GM12874 (cell line): ENCODE data around the gene EXOC4.
A peak's percentile ranks its signal among the peaks of the same experiment; 100 is the strongest.

ENCODE experiments used
- TF ChIP-seq, protein P1 (sequence below): IDR thresholded peaks from 2 replicates; pipeline ENCODE4 v1.5.1; 2011; ENCODE audit warnings: low read depth, mild to moderate bottlenecking, control low read depth, low read length, moderate library complexity; ENCODE audit not compliant: insufficient read depth

EXOC4 gene

GRCh38 chr7:133320891-133321290, 68.0 kb downstream of the EXOC4 start:
- TF ChIP-seq, protein P1, sequence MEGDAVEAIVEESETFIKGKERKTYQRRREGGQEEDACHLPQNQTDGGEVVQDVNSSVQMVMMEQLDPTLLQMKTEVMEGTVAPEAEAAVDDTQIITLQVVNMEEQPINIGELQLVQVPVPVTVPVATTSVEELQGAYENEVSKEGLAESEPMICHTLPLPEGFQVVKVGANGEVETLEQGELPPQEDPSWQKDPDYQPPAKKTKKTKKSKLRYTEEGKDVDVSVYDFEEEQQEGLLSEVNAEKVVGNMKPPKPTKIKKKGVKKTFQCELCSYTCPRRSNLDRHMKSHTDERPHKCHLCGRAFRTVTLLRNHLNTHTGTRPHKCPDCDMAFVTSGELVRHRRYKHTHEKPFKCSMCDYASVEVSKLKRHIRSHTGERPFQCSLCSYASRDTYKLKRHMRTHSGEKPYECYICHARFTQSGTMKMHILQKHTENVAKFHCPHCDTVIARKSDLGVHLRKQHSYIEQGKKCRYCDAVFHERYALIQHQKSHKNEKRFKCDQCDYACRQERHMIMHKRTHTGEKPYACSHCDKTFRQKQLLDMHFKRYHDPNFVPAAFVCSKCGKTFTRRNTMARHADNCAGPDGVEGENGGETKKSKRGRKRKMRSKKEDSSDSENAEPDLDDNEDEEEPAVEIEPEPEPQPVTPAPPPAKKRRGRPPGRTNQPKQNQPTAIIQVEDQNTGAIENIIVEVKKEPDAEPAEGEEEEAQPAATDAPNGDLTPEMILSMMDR, result no peak

GRCh38 chr7:133330085-133330484, 77.2 kb downstream of the EXOC4 start:
- TF ChIP-seq, protein P1, result no peak

GRCh38 chr7:133331861-133332260, 79.0 kb downstream of the EXOC4 start:
- TF ChIP-seq, protein P1, result no peak

DNA sequence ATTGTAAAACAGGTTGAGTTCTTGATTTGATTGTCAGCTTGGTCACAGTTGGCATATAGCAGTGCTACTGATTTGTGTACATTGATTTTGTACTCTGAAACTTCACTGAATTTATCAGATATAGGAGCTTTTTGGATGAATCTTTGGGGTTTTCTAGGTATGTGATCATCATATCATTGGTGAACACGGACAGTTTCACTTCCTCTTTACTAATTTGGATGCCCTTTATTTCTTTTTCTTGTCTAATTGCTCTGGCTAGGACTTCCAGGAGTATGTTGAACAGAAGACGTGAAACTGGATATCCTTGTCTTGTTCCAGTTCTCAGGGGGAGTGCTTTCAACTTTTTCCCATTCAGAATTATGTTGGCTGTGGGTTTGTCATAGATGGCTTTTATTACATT, 86.9 kb downstream of the EXOC4 start:
- TF ChIP-seq, protein P1, result no peak

- TF ChIP-seq, protein P1, result 0 out of 2 replicates have a peak, but pooled peaks have one; percentile 28
Measured at GRCh38 chr7:133344275-133344674, 91.4 kb downstream of the EXOC4 start.

GRCh38 chr7:133345690-133346421, 93.0 kb downstream of the EXOC4 start:
- TF ChIP-seq, protein P1, result no peak

GRCh38 chr7:133348250-133348649, 95.4 kb downstream of the EXOC4 start:
- TF ChIP-seq, protein P1, result no peak
